DMS53 treated with DMSO at 0.1 percent for 48 hours (cell line): ENCODE results near the gene MYO5A.

ENCODE experiments used
- DNase-seq: peaks from one replicate; lab custom pipeline; 2025; ENCODE audit not compliant: unreplicated experiment; lab: John Stamatoyannopoulos, UW

Gene MYO5A

DNA sequence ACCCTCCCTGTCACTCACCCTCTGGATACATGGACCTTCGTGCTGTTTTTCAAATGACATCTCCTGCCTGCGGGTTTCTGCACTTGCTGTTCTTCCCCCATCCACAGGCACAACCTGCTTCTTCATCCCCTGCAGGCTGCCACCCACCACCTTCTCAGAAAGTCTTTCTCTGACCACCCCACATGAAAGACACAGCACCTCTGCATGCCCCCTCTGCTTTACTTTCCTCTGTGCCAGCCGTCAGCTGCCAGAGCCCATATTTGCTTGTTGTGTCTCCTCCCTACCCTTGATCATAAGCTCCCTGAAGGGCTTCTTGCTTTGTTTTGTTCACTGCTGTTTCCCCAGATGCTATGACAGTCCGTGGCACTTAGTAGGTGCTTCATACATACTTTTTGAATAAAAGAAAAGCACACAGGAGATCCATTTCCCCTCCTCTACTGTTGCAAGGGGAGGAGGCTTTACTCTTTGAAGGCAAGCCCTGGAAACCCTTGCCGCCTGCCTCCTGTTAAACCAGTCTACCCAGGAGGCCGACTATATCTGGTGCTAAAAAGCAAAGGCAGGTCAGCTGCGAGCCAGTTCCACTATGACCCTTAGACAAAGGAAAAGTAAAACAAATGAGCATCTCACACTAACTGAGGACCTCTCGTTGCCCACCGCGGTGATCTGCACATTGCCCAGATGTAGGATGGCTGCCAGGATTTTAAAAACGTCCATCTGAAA is 265.0 kb downstream of the MYO5A start:
- DNase-seq = no peak

DNA sequence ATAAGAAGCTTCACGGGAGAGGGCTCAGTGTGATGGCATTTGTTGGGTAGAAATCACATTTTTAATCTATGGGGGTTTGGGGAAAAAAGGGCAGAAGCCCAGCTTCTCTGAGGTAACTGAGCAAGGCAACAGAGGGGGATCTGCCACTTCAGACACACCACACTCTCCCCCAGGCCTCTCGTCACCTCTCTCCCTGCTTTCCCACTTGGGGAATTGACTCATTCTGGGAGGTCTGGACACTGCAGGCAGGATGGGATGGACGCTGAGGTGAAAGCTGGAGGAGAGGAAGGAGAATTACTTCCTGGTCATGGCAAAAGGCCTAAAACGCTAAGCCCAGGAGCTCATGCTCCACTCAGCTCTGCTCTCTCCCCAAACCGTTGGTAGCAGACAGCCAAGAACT is 266.3 kb downstream of the MYO5A start:
- DNase-seq = no peak

DNA sequence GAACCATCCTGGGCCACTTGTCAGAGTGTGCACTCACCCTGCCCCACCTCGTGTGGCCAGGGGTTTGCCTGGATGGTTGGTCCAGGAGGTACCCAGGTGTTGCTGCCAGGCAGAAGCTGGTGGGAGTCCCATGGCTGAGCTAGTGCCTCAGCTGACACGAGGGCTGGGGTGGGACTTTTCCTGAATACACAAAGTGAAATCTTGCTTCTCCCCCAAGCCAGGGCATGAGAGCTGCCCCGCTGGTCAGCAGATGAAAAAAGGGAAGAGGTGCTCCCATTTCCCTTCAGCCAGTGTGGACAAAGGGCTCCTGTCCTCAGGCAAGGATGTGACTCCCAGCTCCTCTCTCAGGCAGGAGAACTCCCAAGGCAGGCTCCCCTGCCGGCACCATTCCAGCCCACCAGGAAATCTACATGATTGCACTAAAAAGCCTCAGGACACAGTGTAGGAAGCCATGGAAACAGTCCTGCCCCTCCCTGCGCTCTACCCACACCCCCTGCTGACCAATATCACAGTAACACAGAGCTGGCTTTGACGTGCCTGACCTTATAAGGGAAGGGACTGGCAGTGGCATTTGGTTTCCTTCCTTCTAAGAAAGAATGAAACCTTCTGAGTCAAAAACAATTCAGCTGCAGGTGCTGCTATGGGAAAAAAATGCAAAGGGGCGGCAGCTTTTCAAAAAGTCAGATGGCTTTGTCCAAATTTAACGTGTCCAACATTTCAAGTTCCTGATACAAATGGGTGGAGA is 267.0 kb downstream of the MYO5A start:
- DNase-seq = no peak

DNA sequence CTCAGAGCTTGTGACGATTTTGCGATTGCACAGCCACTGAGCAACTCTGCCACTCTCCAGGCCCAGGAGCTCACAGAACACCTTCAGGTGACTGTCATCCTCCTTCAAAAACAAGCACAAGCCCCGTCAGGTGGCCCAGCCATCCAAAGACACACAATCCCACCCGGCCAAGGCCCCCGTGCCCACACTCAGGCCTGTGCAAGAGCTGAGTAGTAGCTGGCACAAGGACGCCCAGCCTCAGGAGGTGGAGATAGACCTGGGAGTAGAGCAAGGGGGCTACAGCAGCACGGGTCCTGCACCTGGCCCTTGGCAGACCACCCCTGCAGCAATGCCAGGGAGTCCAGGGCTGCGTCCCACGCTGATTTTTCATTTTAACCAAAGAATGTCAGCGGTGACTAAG is 267.7 kb downstream of the MYO5A start:
- DNase-seq = no peak

DNA sequence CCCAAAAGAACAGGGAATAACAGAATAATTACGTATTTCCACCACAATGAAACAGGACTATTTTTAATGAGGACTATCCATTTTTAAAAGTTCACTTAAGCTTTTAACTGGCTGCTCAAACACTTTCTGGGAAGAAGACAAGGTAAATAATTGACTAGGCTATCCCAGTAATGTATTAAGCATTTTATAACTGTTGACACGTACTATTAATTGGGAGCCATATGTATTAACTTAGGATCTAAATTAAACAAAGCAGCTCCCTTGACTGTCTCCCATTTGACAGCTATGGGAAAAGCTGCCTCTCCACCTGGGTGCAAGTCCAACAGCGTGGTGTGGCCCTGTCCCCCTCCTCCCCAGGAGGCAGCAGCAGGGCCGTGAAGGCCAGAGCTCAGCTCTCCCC is 269.2 kb downstream of the MYO5A start:
- DNase-seq = no peak

DNA sequence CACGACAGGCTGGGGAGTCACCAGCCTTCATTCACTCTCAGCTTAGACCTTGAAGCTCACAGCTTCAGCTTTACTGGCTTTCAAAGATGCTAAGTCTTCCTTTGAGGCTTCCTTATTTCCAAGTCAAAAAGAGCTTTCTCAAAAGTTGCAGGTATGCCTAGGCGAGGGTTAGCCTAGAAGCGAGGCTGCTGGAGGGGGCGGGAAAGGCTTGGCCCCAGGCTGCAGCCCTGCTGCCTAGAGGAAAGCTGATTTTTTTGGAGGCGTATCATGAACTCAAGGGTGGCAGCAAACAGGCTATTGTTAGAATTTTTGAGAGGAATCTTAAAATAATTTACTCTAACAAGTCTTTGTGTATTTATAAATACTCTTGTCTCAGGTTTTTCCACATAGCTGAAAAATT is 270.2 kb downstream of the MYO5A start:
- DNase-seq = no peak

DNA sequence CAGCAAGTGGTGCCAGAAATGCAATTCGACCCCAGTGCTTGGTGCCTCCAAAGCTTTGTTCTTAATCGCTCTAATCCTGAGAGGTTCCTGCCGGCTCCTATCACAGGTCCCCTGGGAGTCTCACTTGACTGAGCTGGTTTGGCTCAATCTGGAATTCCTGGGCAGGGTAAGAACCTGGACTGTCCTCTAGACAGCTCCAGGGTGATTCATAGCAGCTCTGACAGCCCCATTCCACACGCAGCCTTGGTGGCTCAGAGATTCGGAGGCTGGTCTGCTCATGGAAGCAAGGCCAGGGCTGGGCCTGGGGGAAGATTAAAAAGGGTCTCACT is 271.0 kb downstream of the MYO5A start:
- no peak for DNase-seq
